T-cell (primary cell): ENCODE measurements around the gene EGLN1. TPM values are rescaled to one million over a fixed set of nuclear protein-coding genes. Genes with fewer than 3 reads are reported as not detected.

Source experiments
- ATAC-seq, 4 experiments: fragments of 200-7000 bp in 3 of 4; fragments of 150-1000 bp in 1 of 4; cut with Tn5 transposase; replicated peaks in 1 of 4; 1 replicate in 3 of 4; 2 replicates in 1 of 4; pipeline ENCODE4 v1.10.0; 2021; ENCODE audit warnings: moderate library complexity in 3 of 4, mild to moderate bottlenecking in 2 of 4, moderate number of reproducible peaks in 1 of 4
- CTCF ChIA-PET, 2 donors: fragments of 300-600 bp; sonication (Branson Sonifier 250); formaldehyde crosslinking; loops; one replicate each; lab custom pipeline; 2022; ENCODE audit warnings: antibody characterized with exemption in 2 of 2; lab: Charles Lee
- POLR2A ChIA-PET, 2 donors: fragments of 300-600 bp; sonication (Branson Sonifier 250); formaldehyde crosslinking; loops; one replicate each; lab custom pipeline; 2022; ENCODE audit warnings: antibody characterized with exemption in 2 of 2; lab: Charles Lee
- DNase-seq, 35 experiments: peaks; one replicate each; pipeline versions ENCODE4 v3.0.0 to v3.0.0-alpha.2; 2013 to 2023
- H3K27ac ChIP-seq: one replicate; pipeline ENCODE4 v1.5.1; 2013; ENCODE audit warnings: low read length
- H3K27me3 ChIP-seq, 2 experiments: replicated peaks in 1 of 2; 1 replicate in 1 of 2; 2 replicates in 1 of 2; pipeline versions ENCODE4 v1.6.1 to v1.7.0; 2013; ENCODE audit warnings: low read length in 1 of 2, mixed read lengths in 1 of 2; ENCODE audit not compliant: control insufficient read depth in 2 of 2, insufficient read depth in 2 of 2; ENCODE audit errors: extremely low read depth in 1 of 2
- H3K36me3 ChIP-seq, 2 donors: 1 replicate in 1 of 2; 2 replicates in 1 of 2; pipeline versions ENCODE4 v1.6.1 to v1.7.0; 2013; ENCODE audit warnings: low read length in 1 of 2; ENCODE audit not compliant: control insufficient read depth in 2 of 2, insufficient read depth in 1 of 2; ENCODE audit errors: extremely low read depth in 1 of 2
- H3K4me1 ChIP-seq, 2 experiments: 1 replicate in 1 of 2; 2 replicates in 1 of 2; pipeline versions ENCODE4 v1.6.1 to v1.7.0; 2013; ENCODE audit warnings: low read length in 2 of 2, mixed read lengths in 1 of 2; ENCODE audit not compliant: insufficient read depth in 2 of 2, control insufficient read depth in 1 of 2; ENCODE audit errors: extremely low read depth in 1 of 2
- H3K4me3 ChIP-seq, 2 donors: 1 replicate in 1 of 2; 2 replicates in 1 of 2; pipeline versions ENCODE4 v1.5.1 to v1.7.0; 2013; ENCODE audit warnings: mild to moderate bottlenecking in 2 of 2, low read length in 1 of 2, moderate library complexity in 1 of 2; ENCODE audit not compliant: control insufficient read depth in 1 of 2; ENCODE audit errors: extremely low read depth in 1 of 2
- H3K9me3 ChIP-seq: 2 replicates; pipeline ENCODE4 v1.7.0; 2013
- H3K27ac Mint-ChIP-seq, 2 donors: one replicate each; pipeline ENCODE4 v1.8.0; 2020 to 2021; ENCODE audit warnings: mild to moderate bottlenecking in 2 of 2, mixed read lengths in 2 of 2
- H3K27me3 Mint-ChIP-seq, 2 donors: one replicate each; pipeline ENCODE4 v1.8.0; 2021 to 2022; ENCODE audit warnings: mixed read lengths in 2 of 2
- H3K36me3 Mint-ChIP-seq: one replicate; pipeline ENCODE4 v1.8.0; 2021; ENCODE audit warnings: mixed read lengths
- H3K4me1 Mint-ChIP-seq, 3 donors: one replicate each; pipeline ENCODE4 v1.8.0; 2020 to 2022; ENCODE audit warnings: mixed read lengths in 3 of 3, mild to moderate bottlenecking in 1 of 3
- H3K4me3 Mint-ChIP-seq, 3 donors: one replicate each; pipeline ENCODE4 v1.8.0; 2020 to 2022; ENCODE audit warnings: mild to moderate bottlenecking in 3 of 3, mixed read lengths in 3 of 3, moderate library complexity in 3 of 3
- H3K9me3 Mint-ChIP-seq, 3 donors: one replicate each; pipeline ENCODE4 v1.8.0; 2020 to 2022; ENCODE audit warnings: mixed read lengths in 3 of 3
- WGBS: methylation state at CpG from one replicate; pipeline ENCODE4 v1.1.5; 2013; ENCODE audit warnings: missing lambda C conversion rate; ENCODE audit not compliant: insufficient coverage; 5-methylcytosine and 5-hydroxymethylcytosine counted together
- total RNA-seq, 35 experiments: library from RNA in 6 of 35; stranded (reverse) in 6 of 35; fragments of 120-200 nt in 1 of 35; gene quantifications; one replicate each; pipeline versions ENCODE4 v1.2.1 to v1.2.4 and lab custom pipeline; 2013 to 2026

The EGLN1 gene
- total RNA-seq, 5 donors from 2014 or later (not counting 1 experiment from before 2014, with no cell fraction given) = 13.9 to 20.8 (median 18.5) TPM

GRCh38 chr1:231420299-231420958 is 1.7 kb downstream of the EGLN1 start:
- Mint-ChIP-seq H3K27ac (peak overlapping the region; percentile 87), H3K36me3 (peaks cover 16% of the 10 kb centered on the region), H3K4me1 (peaks cover 54 to 61% (median 55%) of the 10 kb centered on the region in 3 donors), H3K27me3 (no peaks in the 10 kb centered on the region), H3K9me3 (no peaks in the 10 kb centered on the region), H3K4me3 (peak overlapping the region; percentile 85 to 98 (median 88))
- CTCF ChIA-PET = interaction anchor here (0.5 to 1.4 kb wide), 3 partner anchors 21 to 183 kb away, joined by 3 to 4 read pairs (median 4); no protein-coding TSS in a partner anchor
- Histone ChIP-seq H3K27ac (no peak overlapping the region), H3K36me3 (no peaks in the 10 kb centered on the region), H3K9me3 (no peaks in the 10 kb centered on the region), H3K4me3 (peak overlapping the region; percentile 74 to 80), H3K27me3 (no peaks in the 10 kb centered on the region), H3K4me1 (peaks cover 26 to 29% of the 10 kb centered on the region in 2 experiments)
- no peak for ATAC-seq
- POLR2A ChIA-PET = interaction anchor here in 1 of 2 donors (0.6 to 1.6 kb wide), 2 partner anchors 83 to 473 kb away, joined by 4 to 7 read pairs; partner anchors contain the start of genes EXOC8 and SPRTN
- peak in 1 of 35 experiments; percentile 13 for DNase-seq
- WGBS = 4% methylated on average over 11 of the region's 18 CpGs

GRCh38 chr1:231419738-231420298 is 2.3 kb downstream of the EGLN1 start:
- Histone ChIP-seq H3K27ac (no peak overlapping the region), H3K4me1 (peaks cover 29 to 30% of the 10 kb centered on the region in 2 experiments)
- POLR2A ChIA-PET = interaction anchor here in 1 of 2 donors (0.6 to 1.6 kb wide), 2 partner anchors 82 to 473 kb away, joined by 4 to 7 read pairs; partner anchors contain the start of genes EXOC8 and SPRTN

GRCh38 chr1:231419147-231419546 is 2.9 kb downstream of the EGLN1 start:
- peaks cover 29 to 34% of the 10 kb centered on the region in 2 experiments for H3K4me1 ChIP-seq
- ChIA-PET CTCF (interaction anchor here in 1 of 2 donors (0.9 to 1.1 kb wide), 3 partner anchors 82 to 112 kb away, joined by 3 read pairs; partner anchors contain the start of genes EXOC8 and TSNAX), POLR2A (no interaction called here)
- Mint-ChIP-seq H3K4me3 (peak overlapping the region; percentile 85 to 98 (median 88)), H3K36me3 (peaks cover 22% of the 10 kb centered on the region), H3K27me3 (no peaks in the 10 kb centered on the region), H3K27ac (no peak overlapping the region), H3K9me3 (no peaks in the 10 kb centered on the region), H3K4me1 (peaks cover 65 to 74% (median 66%) of the 10 kb centered on the region in 3 donors)
- H3K27ac ChIP-seq = no peak overlapping the region
- no peak for ATAC-seq
- H3K4me3 ChIP-seq = peak overlapping the region; percentile 17 to 80
- no peaks in the 10 kb centered on the region for H3K36me3 ChIP-seq
- no CpG with 5 or more reads among the region's 1 CpG for WGBS
- DNase-seq = no peak
- H3K27me3 ChIP-seq = no peaks in the 10 kb centered on the region
- H3K9me3 ChIP-seq = no peaks in the 10 kb centered on the region

More at GRCh38 chr1:231419738-231420298, 2.3 kb downstream of the EGLN1 start:
- Histone ChIP-seq H3K27me3 (no peaks in the 10 kb centered on the region), H3K4me3 (peak overlapping the region; percentile 74 to 80), H3K9me3 (no peaks in the 10 kb centered on the region), H3K36me3 (no peaks in the 10 kb centered on the region)
- CTCF ChIA-PET = interaction anchor here (0.5 to 1.4 kb wide), 3 partner anchors 108 to 184 kb away, joined by 3 to 4 read pairs (median 3); partner anchors contain the start of gene TSNAX (in 1 of the 2)
- H3K4me3 Mint-ChIP-seq = peak overlapping the region; percentile 85 to 98 (median 88)
- no peaks in the 10 kb centered on the region for H3K27me3 Mint-ChIP-seq
- peaks cover 18% of the 10 kb centered on the region for H3K36me3 Mint-ChIP-seq
- ATAC-seq (no peak), DNase-seq (no peak)
- H3K9me3 Mint-ChIP-seq = no peaks in the 10 kb centered on the region
- peak overlapping the region in 1 of 2 donors; percentile 87 for H3K27ac Mint-ChIP-seq
- WGBS = 40% methylated on average over 3 of the region's 8 CpGs
- peaks cover 59 to 67% (median 60%) of the 10 kb centered on the region in 3 donors for H3K4me1 Mint-ChIP-seq

- ChIA-PET CTCF (interaction anchor here in 1 of 2 donors (0.9 to 1.1 kb wide), 3 partner anchors 81 to 113 kb away, joined by 3 read pairs; partner anchors contain the start of genes EXOC8 and TSNAX), POLR2A (no interaction called here)
These were observed 3.4 kb downstream of the EGLN1 start for GRCh38 chr1:231418741-231419107.

GRCh38 chr1:231418101-231418740 is 3.9 kb downstream of the EGLN1 start:
- Mint-ChIP-seq H3K27me3 (no peaks in the 10 kb centered on the region), H3K27ac (no peak overlapping the region), H3K36me3 (peaks cover 31% of the 10 kb centered on the region), H3K9me3 (no peaks in the 10 kb centered on the region), H3K4me3 (peak overlapping the region; percentile 85 to 98 (median 88)), H3K4me1 (peaks cover 71 to 83% (median 72%) of the 10 kb centered on the region in 3 donors)
- H3K4me1 ChIP-seq = peaks cover 32 to 35% of the 10 kb centered on the region in 2 experiments
- H3K4me3 ChIP-seq = peak overlapping the region in 1 of 2 donors; percentile 18
- no peaks in the 10 kb centered on the region for H3K27me3 ChIP-seq
- H3K36me3 ChIP-seq = no peaks in the 10 kb centered on the region
- no peak for DNase-seq
- POLR2A ChIA-PET = no interaction called here
- CTCF ChIA-PET = interaction anchor here in 1 of 2 donors (1.1 kb wide), 1 partner anchor 113 kb away, joined by 3 read pairs; no protein-coding TSS in a partner anchor
- WGBS = no CpG with 5 or more reads among the region's 4 CpGs
- H3K27ac ChIP-seq = no peak overlapping the region
- no peak for ATAC-seq
- no peaks in the 10 kb centered on the region for H3K9me3 ChIP-seq

More at GRCh38 chr1:231418741-231419107, 3.4 kb downstream of the EGLN1 start:
- WGBS = no CpG with 5 or more reads among the region's 4 CpGs
- no peaks in the 10 kb centered on the region for H3K36me3 ChIP-seq
- Mint-ChIP-seq H3K36me3 (peaks cover 26% of the 10 kb centered on the region), H3K9me3 (no peaks in the 10 kb centered on the region), H3K27me3 (no peaks in the 10 kb centered on the region), H3K4me3 (peak overlapping the region; percentile 85 to 98 (median 88)), H3K27ac (no peak overlapping the region), H3K4me1 (peaks cover 69 to 78% (median 71%) of the 10 kb centered on the region in 3 donors)
- ATAC-seq = no peak
- H3K27me3 ChIP-seq = no peaks in the 10 kb centered on the region
- peaks cover 32 to 34% of the 10 kb centered on the region in 2 experiments for H3K4me1 ChIP-seq
- H3K27ac ChIP-seq = no peak overlapping the region
- DNase-seq = no peak
- H3K9me3 ChIP-seq = no peaks in the 10 kb centered on the region
- H3K4me3 ChIP-seq = peak overlapping the region in 1 of 2 donors; percentile 18

- no peaks in the 10 kb centered on the region for H3K9me3 ChIP-seq
- H3K27me3 ChIP-seq = no peaks in the 10 kb centered on the region
- POLR2A ChIA-PET = no interaction called here
- Mint-ChIP-seq H3K9me3 (no peaks in the 10 kb centered on the region), H3K27ac (no peak overlapping the region), H3K27me3 (no peaks in the 10 kb centered on the region), H3K36me3 (peaks cover 37% of the 10 kb centered on the region), H3K4me1 (peaks cover 72 to 83% (median 72%) of the 10 kb centered on the region in 3 donors), H3K4me3 (peak overlapping the region; percentile 44 to 85 (median 45))
- no CpG with 5 or more reads among the region's 2 CpGs for WGBS
- H3K36me3 ChIP-seq = no peaks in the 10 kb centered on the region
- peaks cover 29 to 36% of the 10 kb centered on the region in 2 experiments for H3K4me1 ChIP-seq
- no peak overlapping the region for H3K4me3 ChIP-seq
- CTCF ChIA-PET = no interaction called here
- no peak for ATAC-seq
- no peak overlapping the region for H3K27ac ChIP-seq
- no peak for DNase-seq
These were observed 4.6 kb downstream of the EGLN1 start for GRCh38 chr1:231417513-231417912.
